A673 (cell line): ENCODE data around the gene HSFX2. TPM values are rescaled to one million over a fixed set of nuclear protein-coding genes. Genes with fewer than 3 reads are reported as not detected.

Experiments used
- BruUV-seq: library from RNA; stranded (reverse); fragments of 400-500 nt; replicated peaks from 2 replicates; lab custom pipeline; 2021; lab: Mats Ljungman, UMichigan
- CTCF ChIA-PET: fragments of 300-600 bp; sonication (Branson Sonifier 250); formaldehyde crosslinking; loops from one replicate; lab custom pipeline; 2022; ENCODE audit warnings: antibody characterized with exemption; lab: Charles Lee
- POLR2A ChIA-PET: fragments of 300-600 bp; sonication (Branson Sonifier 250); formaldehyde crosslinking; loops from one replicate; lab custom pipeline; 2022; ENCODE audit warnings: antibody characterized with exemption; ENCODE audit not compliant: low non-redundant PET; lab: Charles Lee
- DNase-seq: peaks from one replicate; pipeline ENCODE4 v3.0.0-alpha.2; 2015; ENCODE audit warnings: low spot score
- H3K27ac ChIP-seq: fragments of 200-600 bp; sonication (generic); 2 replicates; pipeline ENCODE4 v1.5.1; 2016; ENCODE audit warnings: mixed run types, low read depth, mild to moderate bottlenecking, mixed read lengths, antibody characterized with exemption, low read length; ENCODE audit not compliant: poor library complexity, severe bottlenecking
- H3K27me3 ChIP-seq: fragments of 200-600 bp; sonication (generic); replicated peaks from 2 replicates; pipeline ENCODE4 v1.6.1; 2017; ENCODE audit warnings: mixed run types, low read depth, mild to moderate bottlenecking, mixed read lengths, antibody characterized with exemption, low read length; ENCODE audit not compliant: insufficient read depth, poor library complexity
- H3K36me3 ChIP-seq: fragments of 200-600 bp; sonication (generic); 2 replicates; pipeline ENCODE4 v1.6.1; 2016; ENCODE audit warnings: mixed run types, mild to moderate bottlenecking, mixed read lengths, antibody characterized with exemption, low read length; ENCODE audit not compliant: insufficient read depth, poor library complexity, severe bottlenecking
- H3K4me1 ChIP-seq: fragments of 200-600 bp; sonication (generic); 2 replicates; pipeline ENCODE4 v1.6.1; 2017; ENCODE audit warnings: mixed run types, mild to moderate bottlenecking, mixed read lengths, antibody characterized with exemption, low read length; ENCODE audit not compliant: insufficient read depth, poor library complexity, severe bottlenecking
- H3K4me3 ChIP-seq: fragments of 200-600 bp; sonication (generic); 2 replicates; pipeline ENCODE4 v1.5.1; 2016; ENCODE audit warnings: low read depth, mixed run types, mild to moderate bottlenecking, mixed read lengths, low read length; ENCODE audit not compliant: poor library complexity, severe bottlenecking
- H3K9me3 ChIP-seq: fragments of 200-600 bp; sonication (generic); 2 replicates; pipeline ENCODE4 v1.6.1; 2016; ENCODE audit warnings: mixed run types, low read depth, mild to moderate bottlenecking, mixed read lengths, antibody characterized with exemption, low read length; ENCODE audit not compliant: poor library complexity, severe bottlenecking
- EZH2 ChIP-seq: fragments of 200-600 bp; sonication (generic); IDR thresholded peaks from 2 replicates; pipeline ENCODE4 v1.6.1; 2017; ENCODE audit warnings: borderline replicate concordance, low read depth, mild to moderate bottlenecking, mixed read lengths, antibody characterized with exemption, low read length; ENCODE audit not compliant: poor library complexity, severe bottlenecking
- intact Hi-C: fragments of 100-400 bp; cut with micrococcal nuclease; formaldehyde crosslinking; loops from one replicate; pipeline ENCODE4 v1.10.0; 2022; ENCODE audit not compliant: unreplicated experiment
- total RNA-seq: library from RNA; stranded (reverse); gene quantifications from 2 replicates; pipeline ENCODE4 v1.2.3, GENCODE V29; 2021
- TF ChIP-seq, protein P1 (sequence below): fragments of 300-800, 200-600 bp; sonication (generic); conservative IDR thresholded peaks from 2 replicates; pipeline ENCODE4 v1.5.1; 2017; ENCODE audit warnings: low read depth, mild to moderate bottlenecking, antibody characterized with exemption, low read length, moderate library complexity, mixed read lengths

HSFX2 gene
- total RNA-seq, 1 experiment from 2014 or later, result not detected

DNA sequence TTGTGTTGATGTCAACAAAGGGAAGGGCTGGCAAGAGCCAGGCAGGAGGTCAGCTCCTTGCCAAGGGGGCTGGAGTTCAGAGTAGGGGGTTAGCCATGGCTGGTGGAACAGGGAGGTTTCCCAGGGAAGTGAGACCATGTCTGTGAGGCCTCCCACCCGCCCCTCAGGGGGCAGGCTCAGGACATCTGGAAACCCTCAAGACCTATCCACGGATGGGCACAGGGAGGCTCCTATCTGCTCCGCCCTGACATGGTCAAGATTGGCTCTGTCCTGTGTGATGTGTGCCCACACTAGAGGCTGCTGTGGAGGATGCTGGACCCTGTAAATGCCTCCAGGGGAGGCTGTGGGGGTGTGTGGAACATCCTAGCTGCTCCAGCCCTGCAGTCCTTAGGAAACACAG is 44.5 kb upstream of the HSFX2 start:
- ChIA-PET POLR2A (no interaction called here), CTCF (no interaction called here)
- TF ChIP-seq, protein P1, sequence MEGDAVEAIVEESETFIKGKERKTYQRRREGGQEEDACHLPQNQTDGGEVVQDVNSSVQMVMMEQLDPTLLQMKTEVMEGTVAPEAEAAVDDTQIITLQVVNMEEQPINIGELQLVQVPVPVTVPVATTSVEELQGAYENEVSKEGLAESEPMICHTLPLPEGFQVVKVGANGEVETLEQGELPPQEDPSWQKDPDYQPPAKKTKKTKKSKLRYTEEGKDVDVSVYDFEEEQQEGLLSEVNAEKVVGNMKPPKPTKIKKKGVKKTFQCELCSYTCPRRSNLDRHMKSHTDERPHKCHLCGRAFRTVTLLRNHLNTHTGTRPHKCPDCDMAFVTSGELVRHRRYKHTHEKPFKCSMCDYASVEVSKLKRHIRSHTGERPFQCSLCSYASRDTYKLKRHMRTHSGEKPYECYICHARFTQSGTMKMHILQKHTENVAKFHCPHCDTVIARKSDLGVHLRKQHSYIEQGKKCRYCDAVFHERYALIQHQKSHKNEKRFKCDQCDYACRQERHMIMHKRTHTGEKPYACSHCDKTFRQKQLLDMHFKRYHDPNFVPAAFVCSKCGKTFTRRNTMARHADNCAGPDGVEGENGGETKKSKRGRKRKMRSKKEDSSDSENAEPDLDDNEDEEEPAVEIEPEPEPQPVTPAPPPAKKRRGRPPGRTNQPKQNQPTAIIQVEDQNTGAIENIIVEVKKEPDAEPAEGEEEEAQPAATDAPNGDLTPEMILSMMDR, result no peak
- no peak for TF ChIP-seq EZH2
- no peaks in the 10 kb centered on the region for H3K9me3 ChIP-seq
- no peaks in the 10 kb centered on the region for H3K27me3 ChIP-seq
- BruUV-seq, result no TSS peak
- H3K4me3 ChIP-seq, result no peak overlapping the region
- no peaks in the 10 kb centered on the region for H3K4me1 ChIP-seq
- no peak overlapping the region for H3K27ac ChIP-seq
- no peak for DNase-seq
- H3K36me3 ChIP-seq, result no peaks in the 10 kb centered on the region
- intact Hi-C loops, result no loop called here

DNA sequence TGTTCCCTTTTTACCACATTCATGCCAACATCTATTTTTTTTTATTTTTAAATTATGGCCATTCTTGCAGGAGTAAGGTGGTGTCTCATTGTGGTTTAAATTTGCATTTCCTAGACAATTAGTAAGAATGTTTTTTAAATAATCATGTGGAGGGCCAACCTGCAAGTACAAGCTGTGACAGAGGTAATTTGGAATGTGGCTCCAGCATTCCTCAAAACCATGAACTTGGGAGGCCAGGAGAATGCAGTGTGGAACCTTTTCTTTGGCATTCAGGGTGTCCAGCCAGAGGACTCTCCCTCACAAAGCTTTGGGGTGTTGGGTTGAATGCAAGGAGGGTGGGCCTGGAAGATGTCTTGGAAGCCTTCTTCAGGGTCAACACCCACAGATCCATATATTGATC is 43.7 kb upstream of the HSFX2 start:
- no peak for TF ChIP-seq EZH2
- TF ChIP-seq, protein P1, result no peak
- ChIA-PET POLR2A (no interaction called here), CTCF (no interaction called here)
- Histone ChIP-seq H3K4me3 (no peak overlapping the region), H3K27me3 (no peaks in the 10 kb centered on the region), H3K9me3 (no peaks in the 10 kb centered on the region), H3K36me3 (no peaks in the 10 kb centered on the region), H3K27ac (no peak overlapping the region), H3K4me1 (no peaks in the 10 kb centered on the region)
- no peak for DNase-seq
- intact Hi-C loops, result no loop called here
- BruUV-seq, result no TSS peak

DNA sequence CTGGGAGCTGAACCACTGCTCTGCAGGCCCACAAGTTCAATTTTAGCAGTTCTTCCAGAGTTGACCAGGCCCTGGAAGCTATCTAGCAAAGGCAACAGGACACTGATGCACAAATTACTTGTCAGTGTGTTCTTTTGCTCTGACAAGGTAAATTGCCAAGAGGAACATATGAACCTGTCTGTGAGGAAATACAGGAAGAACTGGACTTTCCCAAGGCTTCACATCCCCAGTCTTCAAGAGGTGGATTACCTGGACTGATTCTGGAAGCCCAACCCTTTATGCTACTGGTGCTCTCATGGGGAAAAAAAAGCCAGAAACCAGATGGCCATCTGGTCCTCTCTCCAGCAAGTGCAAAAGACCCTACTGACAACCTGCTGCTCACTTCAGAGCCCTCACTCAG is 38.4 kb upstream of the HSFX2 start:
- BruUV-seq, result no TSS peak
- no peaks in the 10 kb centered on the region for H3K36me3 ChIP-seq
- H3K27ac ChIP-seq, result no peak overlapping the region
- H3K9me3 ChIP-seq, result no peaks in the 10 kb centered on the region
- no peaks in the 10 kb centered on the region for H3K4me1 ChIP-seq
- no peaks in the 10 kb centered on the region for H3K27me3 ChIP-seq
- DNase-seq, result no peak
- no peak overlapping the region for H3K4me3 ChIP-seq
- no peak for TF ChIP-seq EZH2
- TF ChIP-seq, protein P1, result no peak
- ChIA-PET POLR2A (no interaction called here), CTCF (no interaction called here)
- intact Hi-C loops, result no loop called here
